ENCODE results near the gene UBE2K. TPM values are rescaled to one million over a fixed set of nuclear protein-coding genes. Genes with fewer than 3 reads are reported as not detected.
"Not testable (repeated sequence)": the region's sequence is repeated elsewhere in the genome, so short reads cannot be mapped to it uniquely, and the experiment has no call there.

UBE2K gene
- total RNA-seq, 2 experiments from 2014 or later: 35.9 to 41.3 TPM

DNA sequence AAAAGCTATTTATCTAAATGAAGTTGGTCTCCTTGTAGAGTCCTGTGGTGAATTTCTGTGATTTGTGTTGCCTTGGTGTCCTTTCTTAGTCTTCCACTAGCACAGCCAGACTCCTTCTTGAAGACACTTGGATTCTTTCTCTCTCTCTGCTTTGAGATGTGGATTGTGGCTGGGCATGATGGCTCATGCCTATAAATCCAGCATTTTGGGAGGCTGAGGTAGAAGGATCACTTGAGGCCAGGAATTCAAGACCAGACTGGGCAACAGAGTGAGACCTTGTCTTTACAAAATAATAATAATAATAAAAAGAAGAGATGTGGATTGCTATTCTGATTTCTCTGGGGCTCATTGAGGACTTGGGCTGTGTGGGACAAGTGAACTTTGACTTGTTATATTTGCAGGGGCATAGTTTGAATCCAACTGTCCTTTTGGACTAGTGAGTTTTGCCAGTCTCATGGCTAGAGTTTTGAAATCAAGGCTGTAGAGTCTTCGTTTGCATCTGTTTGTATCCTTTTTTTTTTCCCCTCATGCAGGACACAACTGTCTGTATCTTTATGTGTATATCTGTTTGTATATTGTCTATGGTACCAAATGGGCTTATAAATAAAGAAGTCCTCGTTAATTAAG lies 48.2 kb upstream of the UBE2K start:
- no peak overlapping the region for H3K4me3 Mint-ChIP-seq
- H3K4me1 ChIP-seq (ENCODE audit: insufficient read depth, low read length): no peaks in the 10 kb centered on the region
- H3K9me3 ChIP-seq (ENCODE audit: control insufficient read depth in 1 of 2, insufficient read depth in 1 of 2, low read length in 2 of 2): no peaks in the 10 kb centered on the region
- H3K4me3 ChIP-seq (ENCODE audit: low read length): no peak overlapping the region
- H3K36me3 ChIP-seq (ENCODE audit: insufficient read depth, low read length): no peaks in the 10 kb centered on the region
- H3K36me3 Mint-ChIP-seq (ENCODE audit: low read depth): no peaks in the 10 kb centered on the region
- H3K27ac Mint-ChIP-seq: no peak overlapping the region
- ATAC-seq (ENCODE audit: poor library complexity) (no peak), DNase-seq (no peak)
- no peaks in the 10 kb centered on the region for H3K27me3 Mint-ChIP-seq
- ChIA-PET CTCF (no interaction called here), POLR2A (interaction anchor here (1.3 kb wide), 1 partner anchor 11 kb away, joined by 5 read pairs; the partner anchor contains the start of gene SMIM14)
- TF ChIP-seq CTCF (IDR thresholded peaks at IDR 0.05): no peak
- no peak overlapping the region for H3K27ac ChIP-seq (ENCODE audit: low read depth in 1 of 2, low read length in 2 of 2)
- intact Hi-C loops (cut with DNase I, micrococcal nuclease): no loop called here
- no peaks in the 10 kb centered on the region for H3K4me1 Mint-ChIP-seq (ENCODE audit: low read depth)
- H3K9me3 Mint-ChIP-seq: no peaks in the 10 kb centered on the region
- no peaks in the 10 kb centered on the region for H3K27me3 ChIP-seq (ENCODE audit: control insufficient read depth in 1 of 2, insufficient read depth in 2 of 2, low read length in 2 of 2)

GRCh38 chr4:39651586-39651985 lies 46.4 kb upstream of the UBE2K start:
- POLR2A ChIA-PET; ATAC-seq (ENCODE audit: poor library complexity); H3K4me1 ChIP-seq (ENCODE audit: insufficient read depth, low read length); H3K27me3 Mint-ChIP-seq; intact Hi-C loops (cut with DNase I, micrococcal nuclease); H3K27me3 ChIP-seq (ENCODE audit: control insufficient read depth in 1 of 2, insufficient read depth in 2 of 2, low read length in 2 of 2); H3K36me3 ChIP-seq (ENCODE audit: insufficient read depth, low read length); H3K4me1 Mint-ChIP-seq (ENCODE audit: low read depth); DNase-seq; H3K4me3 Mint-ChIP-seq; CTCF ChIA-PET; H3K27ac ChIP-seq (ENCODE audit: low read depth in 1 of 2, low read length in 2 of 2); H3K27ac Mint-ChIP-seq; H3K9me3 ChIP-seq (ENCODE audit: control insufficient read depth in 1 of 2, insufficient read depth in 1 of 2, low read length in 2 of 2); H3K4me3 ChIP-seq (ENCODE audit: low read length); H3K36me3 Mint-ChIP-seq (ENCODE audit: low read depth); H3K9me3 Mint-ChIP-seq: not testable (repeated sequence)

GRCh38 chr4:39655211-39655610 lies 42.7 kb upstream of the UBE2K start:
- Histone ChIP-seq H3K36me3 (ENCODE audit: insufficient read depth, low read length) (no peaks in the 10 kb centered on the region), H3K27ac (ENCODE audit: low read depth in 1 of 2, low read length in 2 of 2) (no peak overlapping the region), H3K27me3 (ENCODE audit: control insufficient read depth in 1 of 2, insufficient read depth in 2 of 2, low read length in 2 of 2) (no peaks in the 10 kb centered on the region), H3K9me3 (ENCODE audit: control insufficient read depth in 1 of 2, insufficient read depth in 1 of 2, low read length in 2 of 2) (no peaks in the 10 kb centered on the region), H3K4me1 (ENCODE audit: insufficient read depth, low read length) (no peaks in the 10 kb centered on the region), H3K4me3 (ENCODE audit: low read length) (no peak overlapping the region)
- Mint-ChIP-seq H3K27ac (no peak overlapping the region), H3K27me3 (no peaks in the 10 kb centered on the region), H3K36me3 (ENCODE audit: low read depth) (no peaks in the 10 kb centered on the region), H3K4me1 (ENCODE audit: low read depth) (no peaks in the 10 kb centered on the region), H3K9me3 (no peaks in the 10 kb centered on the region), H3K4me3 (no peak overlapping the region)
- POLR2A ChIA-PET: no interaction called here
- intact Hi-C loops (cut with DNase I, micrococcal nuclease): no loop called here
- CTCF ChIA-PET: no interaction called here
- no peak for TF ChIP-seq CTCF (IDR thresholded peaks at IDR 0.05)
- ATAC-seq (ENCODE audit: poor library complexity) (no peak), DNase-seq (no peak)

- Histone ChIP-seq H3K27ac (ENCODE audit: low read depth in 1 of 2, low read length in 2 of 2) (no peak overlapping the region), H3K9me3 (ENCODE audit: control insufficient read depth in 1 of 2, insufficient read depth in 1 of 2, low read length in 2 of 2) (no peaks in the 10 kb centered on the region), H3K27me3 (ENCODE audit: control insufficient read depth in 1 of 2, insufficient read depth in 2 of 2, low read length in 2 of 2) (no peaks in the 10 kb centered on the region), H3K4me3 (ENCODE audit: low read length) (no peak overlapping the region), H3K36me3 (ENCODE audit: insufficient read depth, low read length) (no peaks in the 10 kb centered on the region), H3K4me1 (ENCODE audit: insufficient read depth, low read length) (no peaks in the 10 kb centered on the region)
- Mint-ChIP-seq H3K4me1 (ENCODE audit: low read depth) (no peaks in the 10 kb centered on the region), H3K27me3 (no peaks in the 10 kb centered on the region), H3K27ac (no peak overlapping the region), H3K9me3 (no peaks in the 10 kb centered on the region), H3K36me3 (ENCODE audit: low read depth) (no peaks in the 10 kb centered on the region), H3K4me3 (no peak overlapping the region)
- no peak for ATAC-seq (ENCODE audit: poor library complexity)
- ChIA-PET CTCF (interaction anchor here (0.7 kb wide), 1 partner anchor 729 kb away, joined by 3 read pairs; no protein-coding TSS in a partner anchor), POLR2A (no interaction called here)
- no peak for TF ChIP-seq CTCF (IDR thresholded peaks at IDR 0.05)
- intact Hi-C loops (cut with DNase I, micrococcal nuclease): no loop called here
- DNase-seq: no peak
These were observed 42.1 kb upstream of the UBE2K start for GRCh38 chr4:39655876-39656275.

- CTCF ChIA-PET: interaction anchor here (0.7 kb wide), 1 partner anchor 729 kb away, joined by 3 read pairs; no protein-coding TSS in a partner anchor
- intact Hi-C loops (cut with DNase I, micrococcal nuclease); H3K4me3 Mint-ChIP-seq; H3K27ac ChIP-seq (ENCODE audit: low read depth in 1 of 2, low read length in 2 of 2); H3K36me3 ChIP-seq (ENCODE audit: insufficient read depth, low read length); H3K9me3 ChIP-seq (ENCODE audit: control insufficient read depth in 1 of 2, insufficient read depth in 1 of 2, low read length in 2 of 2); H3K9me3 Mint-ChIP-seq; H3K4me3 ChIP-seq (ENCODE audit: low read length); DNase-seq; ATAC-seq (ENCODE audit: poor library complexity); H3K36me3 Mint-ChIP-seq (ENCODE audit: low read depth); H3K4me1 ChIP-seq (ENCODE audit: insufficient read depth, low read length); H3K27ac Mint-ChIP-seq; H3K27me3 Mint-ChIP-seq; H3K27me3 ChIP-seq (ENCODE audit: control insufficient read depth in 1 of 2, insufficient read depth in 2 of 2, low read length in 2 of 2); POLR2A ChIA-PET; H3K4me1 Mint-ChIP-seq (ENCODE audit: low read depth): not testable (repeated sequence)
These were observed 41.3 kb upstream of the UBE2K start for GRCh38 chr4:39656638-39657037.

All from CD4-positive, alpha-beta T cell (primary cell).